GM21723 (cell line): ENCODE measurements around the gene CUL2.
A peak's percentile ranks its signal among the peaks of the same experiment; 100 is the strongest.
"Not testable (repeated sequence)": the region's sequence is repeated elsewhere in the genome, so short reads cannot be mapped to it uniquely, and the experiment has no call there.

Experiments
- ATAC-seq: cut with Tn5 transposase; IDR thresholded peaks from one replicate; pipeline ENCODE4 v1.9.1; 2021; ENCODE audit warnings: mild to moderate bottlenecking, moderate library complexity; ENCODE audit not compliant: unreplicated experiment

CUL2 gene

DNA sequence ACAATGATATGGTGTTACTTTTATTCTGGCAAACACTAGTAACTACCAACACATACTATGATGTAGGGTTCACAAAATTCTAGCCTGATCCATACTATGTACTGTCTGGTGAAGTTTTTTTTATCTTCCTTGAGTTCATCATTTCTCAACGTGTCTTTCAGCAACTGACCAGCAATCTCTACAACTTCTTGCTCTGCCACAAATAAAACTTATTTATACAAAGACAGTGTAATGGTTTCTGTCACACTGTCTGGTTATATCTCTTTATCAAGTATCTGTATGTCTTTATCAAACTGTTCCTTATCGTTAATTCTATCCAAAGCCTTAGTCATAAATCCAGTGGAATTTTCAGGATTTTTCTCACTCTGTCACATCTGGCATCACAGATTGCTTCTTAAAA lies 69.7 kb downstream of the CUL2 start:
- ATAC-seq, result no peak

DNA sequence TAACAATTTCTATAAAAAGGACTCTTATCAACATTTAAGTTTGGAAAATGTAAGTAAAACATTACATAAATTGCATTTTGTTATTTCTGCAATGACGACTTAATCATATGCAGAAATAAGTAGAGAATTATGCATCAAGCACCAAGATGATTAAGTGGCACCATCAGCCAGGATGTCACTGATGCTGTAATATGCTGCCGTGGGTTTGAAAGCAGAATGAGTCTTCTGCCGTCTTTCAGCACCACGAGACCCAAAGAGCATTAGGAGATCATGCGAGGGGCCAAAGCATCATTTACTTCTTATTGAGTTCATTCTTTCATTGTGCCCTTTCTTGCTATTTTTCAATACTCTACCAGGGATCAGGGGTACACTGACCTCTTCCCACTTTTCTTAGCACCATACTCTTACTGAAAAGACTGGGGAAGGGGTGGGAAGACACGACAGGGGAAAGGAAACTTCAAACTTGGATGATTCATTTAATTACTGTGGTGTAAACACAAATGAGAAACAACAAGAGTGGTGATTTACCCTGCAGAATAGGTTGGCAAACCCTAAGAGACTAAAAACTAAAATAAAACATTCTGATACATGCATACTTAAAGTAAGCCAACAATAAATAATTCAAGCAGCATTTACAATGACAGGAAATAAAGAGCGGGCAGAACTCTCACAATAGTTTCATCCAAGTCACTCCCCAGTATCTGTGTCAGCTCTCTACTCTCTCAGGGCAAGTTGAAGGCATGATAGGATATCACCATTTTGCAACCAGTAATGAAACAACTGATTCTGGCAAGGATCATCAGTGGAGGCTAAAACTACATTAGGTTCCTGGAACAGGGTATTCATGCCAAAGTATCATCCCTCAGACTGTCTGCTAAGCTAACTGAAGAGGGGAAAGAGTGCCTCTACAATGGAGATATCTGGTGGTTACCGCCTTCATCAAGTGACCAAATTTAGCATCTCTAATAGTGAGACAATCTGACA lies 70.8 kb downstream of the CUL2 start:
- ATAC-seq, result no peak

DNA sequence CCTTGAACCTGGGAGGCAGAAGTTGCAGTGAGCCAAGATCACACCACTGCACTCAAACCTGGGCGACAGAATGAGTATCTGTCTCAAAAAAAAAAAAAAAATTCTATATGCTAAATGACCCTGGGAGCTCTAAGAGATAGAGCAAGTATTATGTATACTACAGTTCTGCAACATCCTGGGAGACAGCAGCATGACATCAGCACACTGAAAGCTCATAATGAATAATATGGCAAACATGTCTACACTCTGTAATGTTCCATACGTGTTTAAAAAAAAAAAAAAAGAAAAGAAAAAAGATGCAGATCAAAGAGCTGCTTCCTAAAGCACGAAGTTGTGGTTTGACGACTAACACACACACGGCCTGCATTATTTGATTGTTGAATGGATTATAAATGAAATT lies 72.5 kb downstream of the CUL2 start:
- ATAC-seq, result no peak

DNA sequence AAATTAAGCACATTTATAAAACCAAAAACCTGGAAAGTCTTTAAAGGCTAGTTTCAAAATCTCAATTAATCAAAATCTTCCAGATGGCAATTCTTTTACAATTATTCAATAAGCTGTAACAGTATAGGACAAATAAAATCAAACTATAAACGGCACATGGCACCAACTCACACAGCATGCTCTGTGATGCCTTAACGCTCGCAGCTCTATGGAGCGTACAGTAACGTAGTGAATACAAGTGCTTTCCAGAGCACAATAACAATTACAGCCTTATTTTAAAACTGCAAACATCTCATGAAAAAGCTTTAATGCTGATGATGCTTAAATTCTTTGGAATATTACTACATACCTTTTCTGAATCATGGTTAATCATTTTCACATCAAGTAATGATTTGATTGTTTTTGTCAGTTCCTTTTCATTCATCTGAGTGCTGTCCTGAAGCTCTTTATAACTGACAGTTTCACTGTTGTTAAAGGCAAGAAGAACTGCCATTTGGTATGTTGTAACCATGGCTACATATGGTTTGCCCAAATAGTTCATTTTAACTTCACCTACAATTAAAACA lies 74.2 kb downstream of the CUL2 start:
- ATAC-seq, result no peak

DNA sequence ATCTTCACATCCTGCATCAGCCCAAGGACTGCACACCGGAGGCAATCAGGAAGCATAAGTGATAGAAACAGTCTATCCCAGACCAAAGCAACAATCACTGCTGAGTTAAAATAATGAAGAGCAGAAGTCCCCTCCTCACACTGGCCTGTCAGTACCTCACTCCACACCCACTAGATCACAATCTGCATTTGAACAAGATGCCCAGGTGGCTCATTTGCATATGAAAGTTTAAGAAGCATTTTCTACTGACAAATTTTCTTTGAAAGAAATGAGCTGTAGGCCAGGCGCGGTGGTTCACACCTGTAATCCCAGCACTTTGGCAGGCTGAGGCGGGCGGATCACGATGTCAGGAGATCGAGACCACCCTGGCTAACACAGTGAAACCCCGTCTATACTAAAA lies 77.4 kb downstream of the CUL2 start:
- ATAC-seq, result no peak

DNA sequence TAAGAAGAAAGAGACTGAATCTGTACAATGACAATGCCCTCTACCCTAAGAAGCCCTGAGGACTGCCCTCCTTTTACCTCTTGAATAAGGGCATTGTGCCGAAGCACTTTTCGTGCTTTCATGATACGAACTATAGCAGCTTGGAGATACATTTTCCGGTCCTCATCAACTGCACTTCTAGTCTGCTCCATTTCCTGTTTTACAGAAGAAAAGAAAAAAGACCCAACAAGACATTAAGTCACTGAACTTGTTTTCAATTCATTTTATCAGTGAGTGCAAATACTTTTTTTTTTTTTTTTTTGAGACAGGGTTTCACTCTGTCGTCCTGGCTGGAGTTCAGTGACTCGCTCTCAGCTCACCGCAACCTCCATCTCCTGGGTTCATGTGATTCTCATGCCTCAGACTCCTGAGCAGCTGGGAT lies 78.4 kb downstream of the CUL2 start:
- ATAC-seq, result no peak

DNA sequence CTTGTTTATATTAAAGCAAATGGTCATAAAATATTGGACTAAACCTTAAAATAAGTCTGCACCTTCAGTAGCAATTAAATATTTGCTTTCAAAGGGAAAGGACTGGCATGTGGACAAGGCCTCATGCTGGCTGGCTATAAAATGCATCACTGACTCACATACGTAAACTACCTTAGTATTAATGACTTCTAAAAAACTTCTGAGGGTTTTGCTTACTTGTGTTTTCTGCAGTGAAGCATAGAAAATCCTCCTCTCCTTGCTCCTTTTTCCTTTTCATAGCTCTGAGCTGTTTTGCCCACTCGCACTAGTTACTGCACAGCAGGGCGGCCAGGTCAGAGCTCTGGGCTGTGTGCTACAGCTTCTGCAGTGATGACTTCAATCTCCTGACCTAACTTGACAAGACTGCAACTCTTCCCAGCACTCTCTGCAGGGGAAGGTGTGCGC lies 82.3 kb downstream of the CUL2 start:
- no peak for ATAC-seq

DNA sequence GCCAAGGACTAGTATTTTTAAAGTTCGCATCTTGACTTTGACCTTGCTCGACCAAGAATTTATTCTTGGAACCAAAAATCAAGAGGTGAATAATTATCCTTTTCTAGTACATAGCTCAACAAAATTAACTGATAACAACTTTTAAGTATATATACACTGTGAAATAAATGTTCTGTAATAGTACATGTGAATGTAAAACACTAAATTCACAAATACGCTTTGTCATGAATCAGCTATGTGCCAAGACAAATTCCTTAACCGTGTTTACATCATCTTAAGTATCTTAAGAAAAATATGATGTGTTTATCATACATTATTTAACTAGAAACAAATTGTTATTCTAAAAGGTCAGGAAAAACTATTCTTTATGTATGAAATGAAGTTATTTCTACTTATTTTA lies 83.3 kb downstream of the CUL2 start:
- ATAC-seq, result no peak

DNA sequence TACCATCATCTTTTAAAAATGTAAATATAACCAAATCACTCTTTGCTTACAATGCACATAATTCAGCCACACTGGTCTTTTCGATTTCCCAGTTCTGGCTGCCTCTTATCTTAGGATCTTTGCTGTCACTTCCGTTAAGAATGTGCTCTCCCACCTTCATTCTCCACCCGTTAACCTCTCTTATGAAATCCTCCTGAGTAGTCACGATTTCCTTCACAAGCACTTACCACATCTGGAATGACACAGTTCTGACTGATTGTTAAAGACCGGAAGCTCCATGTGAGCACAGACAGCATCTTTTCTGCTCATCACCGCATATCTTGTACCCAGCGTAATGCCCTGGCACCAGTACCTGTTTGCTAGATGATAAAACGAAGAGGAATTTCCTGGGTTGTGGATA lies 84.3 kb downstream of the CUL2 start:
- ATAC-seq, result no peak

DNA sequence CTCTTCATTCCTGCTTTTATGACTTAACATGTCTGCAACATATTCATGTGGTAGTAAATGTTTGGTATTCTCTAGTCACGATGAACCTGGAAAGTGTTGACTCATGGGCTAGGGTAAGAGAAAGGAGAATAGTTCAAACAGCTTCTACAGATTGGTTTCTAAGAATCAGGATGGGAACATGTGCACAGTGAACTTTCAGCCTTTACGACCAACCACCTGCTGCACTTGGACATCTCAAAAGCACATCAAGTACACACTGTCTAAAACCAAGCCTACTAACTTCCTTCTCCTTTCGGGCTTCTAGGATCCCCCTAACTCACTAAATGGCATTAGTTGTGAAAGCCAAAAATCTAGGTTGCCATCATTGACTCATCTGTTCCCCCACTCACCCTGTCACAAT lies 85.5 kb downstream of the CUL2 start:
- ATAC-seq, result no peak

DNA sequence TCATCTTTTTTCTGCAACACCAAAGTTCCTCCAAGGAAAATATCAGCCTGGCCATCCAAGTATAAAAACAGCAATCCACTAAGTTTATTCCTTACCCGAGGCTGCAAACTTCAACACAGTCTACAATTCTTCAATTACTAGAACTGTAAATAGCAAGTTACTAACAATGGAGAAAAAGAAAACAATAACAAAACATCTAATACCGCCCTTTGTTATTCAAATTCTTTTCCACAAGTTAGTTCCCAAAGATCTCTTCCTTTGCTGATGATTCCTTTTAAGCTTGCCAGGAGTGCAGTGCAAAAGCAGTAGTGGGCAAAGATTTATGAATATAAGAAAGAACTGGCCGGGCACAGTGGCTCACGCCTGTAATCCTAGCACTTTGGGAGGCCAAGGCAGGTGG lies 86.2 kb downstream of the CUL2 start:
- no peak for ATAC-seq

DNA sequence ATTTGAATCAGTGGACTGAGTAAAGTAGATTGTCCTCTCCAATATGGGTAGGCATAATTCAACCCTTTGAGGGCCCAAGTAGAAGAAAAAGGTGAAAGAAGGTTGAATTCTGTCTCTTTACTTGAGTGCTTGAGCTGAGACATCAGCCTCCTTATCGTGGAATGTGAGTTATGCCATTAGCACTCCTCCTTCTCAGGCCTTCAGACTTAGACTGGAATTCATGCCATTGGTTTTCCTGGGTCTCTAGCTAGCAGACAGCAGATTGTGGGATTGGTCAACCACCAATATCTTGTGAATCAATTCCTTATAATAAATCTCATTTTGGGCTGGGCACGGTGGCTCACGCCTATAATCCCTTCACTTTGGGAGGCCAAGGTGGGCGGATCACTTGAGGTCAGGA lies 89.2 kb downstream of the CUL2 start:
- ATAC-seq, result no peak

DNA sequence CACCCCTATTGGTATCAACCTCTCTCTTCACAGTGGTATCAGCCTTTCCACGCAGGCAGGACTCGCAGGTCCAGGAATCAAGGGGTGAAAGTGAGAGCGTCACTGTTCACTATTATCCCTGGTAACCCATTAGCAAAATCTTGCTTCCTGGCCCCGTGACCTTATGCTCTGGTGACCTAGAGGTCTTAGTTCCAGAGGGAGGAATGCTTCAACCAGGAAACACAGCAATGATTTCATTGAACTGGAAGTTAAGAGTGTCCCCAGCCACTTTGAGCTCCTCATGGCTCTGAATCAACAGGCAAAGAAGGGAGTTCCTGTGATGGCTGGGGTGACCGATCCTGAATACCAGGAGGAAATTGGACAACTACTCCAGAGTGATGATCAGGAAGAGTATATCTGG lies 90.6 kb downstream of the CUL2 start:
- no peak for ATAC-seq

DNA sequence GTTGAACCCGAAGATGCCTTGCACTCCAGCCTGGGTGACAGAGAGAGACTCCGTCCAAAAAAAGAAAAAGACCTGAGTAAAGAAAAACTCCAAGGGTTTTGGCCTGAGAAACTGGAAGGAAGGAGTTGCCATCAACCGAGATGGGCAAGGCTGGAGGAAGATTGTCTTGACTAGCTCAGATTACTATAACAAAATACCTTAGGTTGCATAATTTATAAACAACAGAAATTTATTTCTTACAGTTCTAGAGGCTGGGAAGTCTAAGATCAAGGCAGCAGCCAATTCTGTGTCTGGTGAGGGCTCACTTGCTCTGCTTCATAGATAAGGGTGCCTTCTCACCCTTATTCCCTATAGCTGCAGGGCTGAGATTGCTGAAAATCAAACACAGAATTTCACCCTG lies 91.2 kb downstream of the CUL2 start:
- no peak for ATAC-seq

DNA sequence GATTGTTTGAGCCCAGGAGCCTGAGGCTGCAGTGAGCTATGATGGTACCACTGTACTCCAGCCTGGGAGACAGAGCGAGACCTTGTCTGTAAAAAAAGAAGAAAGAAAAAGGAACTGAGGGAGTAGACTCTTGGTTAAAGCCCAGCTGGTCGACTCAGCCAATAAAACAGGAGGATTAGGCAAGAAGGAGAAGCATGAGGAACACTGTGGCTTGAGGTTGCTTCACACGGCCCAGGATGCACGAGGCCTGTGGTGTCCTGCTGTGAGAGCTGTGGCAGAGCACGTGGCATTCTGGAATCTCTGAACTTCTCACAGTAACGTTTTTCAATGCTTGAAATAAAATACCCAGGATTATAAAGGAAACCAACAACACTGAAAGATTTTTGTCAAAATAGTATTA lies 93.3 kb downstream of the CUL2 start:
- ATAC-seq, result no peak

DNA sequence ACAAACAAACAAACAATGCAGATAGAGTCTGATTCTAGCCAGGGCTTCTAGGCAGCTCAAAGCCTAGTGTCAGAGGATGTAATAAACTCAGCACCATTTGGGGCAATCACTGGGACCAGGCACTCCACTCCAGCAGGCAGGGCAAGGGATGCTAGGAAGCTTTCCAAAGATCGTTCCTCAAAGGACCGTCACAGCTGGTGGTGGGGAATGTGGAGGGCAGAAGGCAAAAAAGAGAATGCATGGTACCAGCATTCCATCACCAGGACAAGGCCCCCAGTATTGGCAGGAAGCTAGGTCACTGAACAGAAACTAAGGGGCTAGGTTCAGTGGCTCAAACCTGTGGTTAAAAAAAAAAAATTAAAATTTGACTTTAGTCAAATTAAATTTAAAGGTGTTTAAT lies 94.2 kb downstream of the CUL2 start:
- no peak for ATAC-seq

DNA sequence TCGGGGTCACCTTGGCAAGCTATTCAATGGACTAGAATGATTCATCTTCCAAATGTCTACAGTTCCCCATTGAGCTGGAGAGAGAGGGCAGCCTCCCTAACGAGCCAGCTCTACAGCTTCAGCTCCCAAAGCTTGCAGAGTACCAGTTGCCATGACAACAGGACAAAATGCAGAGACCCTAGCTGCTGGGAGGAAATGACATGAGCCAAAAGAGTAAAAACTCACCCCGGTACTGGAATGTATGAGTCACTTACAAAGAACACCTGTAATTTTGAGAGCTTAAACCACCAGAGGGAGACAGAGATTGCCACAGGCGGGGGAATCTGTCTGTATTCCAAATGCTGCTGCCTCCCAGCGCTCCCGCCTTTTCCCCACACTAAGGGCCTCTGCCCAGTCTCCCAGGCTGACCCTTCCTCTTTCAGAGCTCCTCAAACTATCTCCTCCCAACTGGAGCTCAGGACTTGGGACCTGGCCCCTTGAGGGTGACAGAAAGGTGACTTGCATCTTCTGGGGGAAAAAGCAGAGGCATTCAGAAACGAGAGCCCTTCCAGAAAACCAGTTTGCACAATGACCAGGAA lies 95.5 kb downstream of the CUL2 start:
- peak; percentile 87 for ATAC-seq

DNA sequence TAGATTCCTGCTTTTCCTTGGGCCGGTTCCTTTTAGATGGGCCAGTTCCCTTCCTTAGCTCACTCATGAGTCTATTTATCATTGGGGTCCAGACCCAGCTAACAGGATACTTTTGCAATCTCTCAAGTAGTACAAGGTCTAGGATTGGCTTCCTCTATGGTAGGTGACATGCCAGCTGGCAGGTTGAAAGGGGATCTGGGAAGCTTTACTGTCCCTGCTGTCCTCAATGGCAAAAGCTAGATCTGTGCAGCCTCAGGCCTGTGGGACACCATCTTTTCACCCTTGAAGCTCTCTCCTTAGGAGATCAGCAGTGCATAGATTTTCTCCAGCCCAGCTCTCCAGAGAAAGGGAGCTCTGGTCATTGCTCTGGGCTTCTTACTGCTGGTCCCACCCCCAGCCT lies 96.4 kb downstream of the CUL2 start:
- no peak for ATAC-seq

DNA sequence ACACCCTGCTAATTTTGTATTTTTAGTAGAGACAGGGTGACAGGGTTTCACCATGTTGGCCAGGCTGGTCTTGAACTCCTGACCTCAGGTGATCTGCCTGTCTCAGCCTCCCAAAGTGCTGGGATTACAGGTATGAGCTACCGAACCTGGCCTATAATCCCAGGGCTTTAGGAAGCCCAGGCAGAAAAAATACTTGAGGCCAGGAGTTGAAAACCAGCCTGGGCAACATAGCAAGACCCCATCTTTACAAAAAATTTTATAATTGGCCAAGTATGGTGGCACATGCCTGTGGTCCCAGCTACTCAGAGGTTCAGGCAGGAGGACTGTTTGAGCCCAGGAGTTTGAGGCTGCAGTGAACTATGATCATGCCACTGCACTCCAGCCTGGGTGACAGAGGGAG lies 99.0 kb downstream of the CUL2 start:
- not testable (repeated sequence) for ATAC-seq

DNA sequence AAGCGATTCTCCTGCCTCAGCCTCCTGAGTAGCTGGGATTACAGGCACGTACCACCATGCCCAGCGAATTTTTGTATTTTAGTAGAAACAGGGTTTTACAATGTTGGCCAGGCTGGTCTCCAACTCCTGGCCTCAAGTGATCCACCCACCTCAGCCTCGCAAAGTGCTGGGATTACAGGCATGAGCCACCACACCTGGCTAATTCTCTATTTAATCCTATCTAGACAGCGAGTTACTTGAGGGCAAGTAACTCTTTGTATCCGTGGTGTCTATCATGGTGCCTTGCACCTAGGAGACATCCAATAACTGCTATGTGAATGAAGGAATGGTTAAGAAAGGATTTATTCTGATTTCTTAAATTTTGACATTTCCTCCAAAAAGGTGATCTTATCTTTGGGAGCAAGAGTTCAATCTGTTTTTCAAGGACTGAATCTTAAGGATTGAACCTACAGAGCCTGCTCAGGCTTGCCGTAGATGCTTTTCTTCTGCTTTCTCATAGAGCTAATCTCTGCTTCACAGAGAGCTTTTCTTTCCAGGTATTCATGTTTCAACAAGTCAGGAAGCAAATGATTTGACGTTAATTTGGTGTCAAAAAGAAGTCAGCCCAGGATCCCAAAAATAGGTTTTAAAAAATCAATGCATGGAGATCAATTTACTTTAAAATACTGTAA lies 101.6 kb downstream of the CUL2 start:
- no peak for ATAC-seq

DNA sequence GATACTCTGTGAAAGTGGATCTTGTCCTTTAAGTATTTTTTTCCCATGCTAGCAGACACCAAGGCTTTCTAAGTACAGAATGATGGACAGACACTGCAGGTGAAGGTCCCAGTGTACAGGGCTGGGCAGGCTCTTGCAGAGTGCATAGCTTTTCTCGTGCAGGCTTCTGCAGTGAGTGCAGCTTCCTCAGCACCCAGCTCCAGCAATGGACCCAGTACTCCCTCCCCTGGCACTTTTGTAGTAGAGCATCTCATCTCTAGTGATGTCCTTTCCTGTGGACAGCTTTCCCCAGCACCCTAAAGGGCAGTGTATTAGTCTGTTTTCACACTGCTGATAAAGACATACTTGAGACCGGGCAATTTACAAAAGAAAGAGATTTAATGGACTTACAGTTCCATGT lies 104.3 kb downstream of the CUL2 start:
- no peak for ATAC-seq

DNA sequence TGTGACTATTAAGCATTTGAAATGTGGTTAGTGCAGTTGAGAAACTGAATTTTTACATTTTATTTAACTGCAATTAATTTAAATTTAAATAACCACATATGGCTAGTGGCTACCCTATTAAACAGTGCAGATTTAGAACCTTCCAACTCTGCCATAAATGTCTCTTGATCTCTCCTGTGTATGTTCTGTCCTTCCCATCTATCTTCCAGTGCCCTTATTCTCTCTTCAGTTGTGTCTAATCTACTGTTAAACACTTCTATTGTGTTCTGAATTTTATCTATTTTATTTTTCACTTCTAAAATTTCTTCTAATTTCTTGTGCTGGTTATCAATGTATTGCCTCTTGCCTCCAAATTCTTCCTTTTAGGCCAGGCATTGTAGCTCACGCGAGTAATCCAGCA lies 105.0 kb downstream of the CUL2 start:
- no peak for ATAC-seq
